ENCODE results near the gene DNAI2.

DNA sequence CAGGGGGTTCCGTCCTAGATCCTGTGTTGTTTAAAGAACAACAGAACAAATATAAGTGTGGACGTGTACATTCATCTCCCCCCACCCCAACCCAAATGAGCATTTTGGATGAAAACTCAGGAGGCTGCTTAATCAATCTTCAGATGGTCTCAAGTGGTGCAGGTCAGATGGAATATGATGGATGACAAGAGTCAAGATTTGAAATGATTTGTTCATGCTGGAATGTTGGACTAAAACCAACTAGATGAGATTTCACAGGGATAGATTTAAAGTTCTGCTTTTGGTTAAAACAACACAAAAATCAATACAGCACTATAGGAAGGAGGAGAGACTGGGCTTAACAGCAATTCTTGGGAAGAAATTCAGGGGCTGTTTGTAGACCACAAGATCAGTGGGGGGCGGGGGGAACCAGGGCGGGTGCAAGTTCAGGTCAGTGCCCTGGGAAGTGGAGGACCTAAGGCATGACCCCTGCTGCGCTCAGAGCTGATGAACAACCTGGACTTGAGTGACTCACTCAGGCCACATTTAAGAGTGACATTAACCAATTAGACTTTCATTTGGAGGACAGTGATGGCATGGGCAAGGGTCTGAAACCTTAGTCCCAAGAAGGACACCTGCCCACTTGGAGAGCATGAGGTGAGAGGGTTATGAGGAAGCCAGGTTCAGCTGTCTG, 45.6 kb upstream of the DNAI2 start:
- TF ChIP-seq CTCF (IDR thresholded peaks at IDR 0.05; ENCODE audit: borderline replicate concordance, extremely low read depth, low read length, poor library complexity, severe bottlenecking) (no peak), EZH2 (IDR thresholded peaks at IDR 0.05; ENCODE audit: borderline replicate concordance, low read depth, low read length, severe bottlenecking) (no peak)

Measured in DND-41 (cell line).